H1 (cell line): ENCODE data around the gene CLGN. TPM values are rescaled to one million over a fixed set of nuclear protein-coding genes. Genes with fewer than 3 reads are reported as not detected.

ENCODE experiments used
- BCL11A ChIP-seq, 2 experiments: IDR thresholded peaks; one replicate each; pipeline ENCODE4 v1.6.1; 2011; ENCODE audit warnings: low read depth in 2 of 2, low read length in 2 of 2, mild to moderate bottlenecking in 2 of 2
- CHD2 ChIP-seq: IDR thresholded peaks from 2 replicates; pipeline ENCODE4 v1.6.1; 2012; ENCODE audit warnings: low read length, improper control_type of control experiment
- CHD7 ChIP-seq: fragments of 300-600 bp; sonication (generic); IDR thresholded peaks from 2 replicates; pipeline ENCODE4 v1.7.1; 2012; ENCODE audit warnings: low read length, moderate library complexity, mild to moderate bottlenecking, inconsistent platforms; ENCODE audit not compliant: insufficient replicate concordance
- EGR1 ChIP-seq: IDR thresholded peaks from 2 replicates; pipeline ENCODE4 v1.6.1; 2011; ENCODE audit warnings: low read depth, low read length, borderline replicate concordance
- EZH2 ChIP-seq: fragments of 200-600 bp; sonication (generic); IDR thresholded peaks from 2 replicates; pipeline ENCODE4 v1.7.1; 2012; ENCODE audit warnings: low read depth, mild to moderate bottlenecking, moderate library complexity, low read length, inconsistent platforms; ENCODE audit not compliant: severe bottlenecking
- FOSL1 ChIP-seq: IDR thresholded peaks from 2 replicates; pipeline ENCODE4 v1.6.1; 2011; ENCODE audit warnings: mild to moderate bottlenecking, low read depth, low read length, moderate library complexity; ENCODE audit not compliant: insufficient read depth
- HDAC6 ChIP-seq: IDR thresholded peaks from one replicate; pipeline ENCODE4 v1.7.1; 2012; ENCODE audit warnings: low read depth, mild to moderate bottlenecking, inconsistent platforms, low read length, moderate library complexity
- MAFK ChIP-seq: IDR thresholded peaks from 2 replicates; pipeline ENCODE4 v1.6.1; 2012; ENCODE audit warnings: low read depth, mild to moderate bottlenecking, improper control_type of control experiment, low read length
- NRF1 ChIP-seq: IDR thresholded peaks from 2 replicates; pipeline ENCODE4 v1.6.1; 2011; ENCODE audit warnings: mild to moderate bottlenecking, low read depth, low read length, improper control_type of control experiment
- RBBP5 ChIP-seq: IDR thresholded peaks from 2 replicates; pipeline ENCODE4 v1.7.1; 2012; ENCODE audit warnings: low read depth, mild to moderate bottlenecking, inconsistent platforms, low read length, moderate library complexity, borderline replicate concordance
- RFX5 ChIP-seq: IDR thresholded peaks from 2 replicates; pipeline ENCODE4 v1.6.1; 2011; ENCODE audit warnings: low read depth, low read length, improper control_type of control experiment, borderline replicate concordance
- SIRT6 ChIP-seq: IDR thresholded peaks from one replicate; pipeline ENCODE4 v1.7.1; 2012; ENCODE audit warnings: low read length, inconsistent platforms
- SRF ChIP-seq: IDR thresholded peaks from 2 replicates; pipeline ENCODE4 v1.6.1; 2011; ENCODE audit warnings: mild to moderate bottlenecking, low read depth, low read length, moderate library complexity
- polyA plus RNA-seq, 7 experiments: library from polyadenylated mRNA; depleted of rRNA in 3 of 7; stranded (reverse) in 5 of 7; unstranded in 2 of 7; fragments of >200 nt in 5 of 7; fragments of 200-250 nt in 2 of 7; gene quantifications; 1 replicate in 5 of 7; 2 replicates in 1 of 7; 4 replicates in 1 of 7; pipeline versions ENCODE4 v1.2.1 to v1.2.3, GENCODE V29; 2011 to 2013; ENCODE audit warnings: missing spikeins in 2 of 7, mixed read lengths in 2 of 7
- total RNA-seq: library from RNA; stranded (reverse); fragmentation: NEBNext Ultra II Directional; extraction: Animal tissue kit (Norgen Biotek cat#: 25700); gene quantifications from 2 replicates; pipeline ENCODE4 v1.2.1, GENCODE V29; 2021

The CLGN gene
- total and polyA plus RNA-seq, 2 of the 8 experiments (the other 6 are each of a cell fraction or from before 2014, with no cell fraction given) = 1.7 to 3.1 TPM

- TF ChIP-seq CHD7 (no peak), SRF (no peak), MAFK (no peak), SIRT6 (no peak), RBBP5 (no peak), FOSL1 (no peak), HDAC6 (no peak), CHD2 (no peak), EGR1 (no peak), NRF1 (no peak), BCL11A (IDR thresholded peaks at IDR 0.05; ENCODE audit: low read depth in 2 of 2, low read length in 2 of 2) (no peak), EZH2 (no peak), RFX5 (no peak)
Measured at GRCh38 chr4:140408974-140409373, 18.5 kb downstream of the CLGN start (continued).
